NCI-H345 treated with DMSO at 0.1 percent for 48 hours (cell line): ENCODE data around the gene LDLRAD1.
A peak's percentile ranks its signal among the peaks of the same experiment; 100 is the strongest.
"Not testable (repeated sequence)": the region's sequence is repeated elsewhere in the genome, so short reads cannot be mapped to it uniquely, and the experiment has no call there.

Source experiments
- DNase-seq: peaks from one replicate; lab custom pipeline; 2025; ENCODE audit not compliant: unreplicated experiment; lab: John Stamatoyannopoulos, UW

LDLRAD1 gene, protein sequence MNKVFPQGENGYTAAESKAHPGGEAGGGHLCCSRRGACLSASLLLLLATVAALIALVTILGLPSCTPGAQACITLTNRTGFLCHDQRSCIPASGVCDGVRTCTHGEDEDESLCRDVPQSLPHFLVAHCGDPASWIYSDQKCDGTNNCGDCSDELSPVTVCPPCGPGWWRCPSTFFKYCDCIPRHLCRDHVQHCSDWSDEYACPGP

DNA sequence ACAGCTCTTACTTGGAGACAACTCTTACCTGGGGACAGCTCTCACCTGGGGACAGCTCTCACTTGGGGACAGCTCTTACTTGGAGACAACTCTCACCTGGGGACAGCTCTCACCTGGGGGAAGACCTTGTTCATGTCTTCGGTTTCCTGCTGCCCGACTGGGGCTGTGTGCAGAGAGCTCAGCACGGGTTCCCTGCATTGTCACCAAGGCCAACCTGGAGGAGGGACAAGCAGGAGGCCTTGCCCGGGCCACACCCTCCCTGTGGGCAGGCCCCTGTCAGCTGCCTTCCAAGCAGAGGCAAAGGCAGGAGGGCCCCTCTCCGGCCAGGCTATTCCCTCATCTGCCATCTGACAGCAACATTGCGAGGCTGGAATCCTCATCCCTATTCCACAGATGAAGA lies at the start of gene LDLRAD1:
TSS of gene LDLRAD1 (minus strand) at position 208 of the 400 bp plus-strand sequence. CDS start at position 134, 74 bp downstream.
- DNase-seq: no peak

DNA sequence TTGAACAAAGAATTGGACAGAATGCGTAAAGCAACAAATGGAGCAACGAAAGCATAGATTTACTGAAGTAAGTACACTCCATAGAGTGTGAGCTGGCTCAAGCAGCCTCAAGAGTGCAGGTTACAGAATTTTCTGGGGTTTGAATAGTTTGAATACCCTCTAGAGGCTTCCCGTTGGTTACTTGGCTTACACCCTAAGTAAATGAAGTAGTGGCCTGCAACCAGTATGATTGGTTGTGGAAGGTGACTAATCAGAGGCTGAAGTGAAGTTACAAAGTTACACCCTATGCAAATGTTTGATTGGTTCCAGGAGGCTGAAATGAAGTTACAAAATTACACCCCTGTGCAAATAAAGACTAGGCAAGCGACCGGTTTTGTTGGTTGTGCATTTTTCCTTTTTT lies 46.3 kb upstream of the LDLRAD1 start:
- DNase-seq: no peak

DNA sequence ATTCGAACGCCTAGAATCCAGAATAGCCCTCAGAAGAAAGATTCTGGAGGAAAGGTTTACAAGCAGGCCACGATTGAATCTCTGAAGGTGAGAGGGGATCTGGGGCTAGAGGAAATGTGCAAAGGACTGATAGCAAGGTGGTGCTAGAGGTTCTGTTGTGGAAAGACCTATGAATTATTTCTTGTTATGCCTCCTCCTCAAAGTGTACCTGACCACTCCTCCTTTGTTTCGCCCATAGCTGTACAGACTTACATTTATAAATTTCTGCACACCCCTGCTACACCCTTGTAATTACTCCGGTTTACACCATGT lies 36.4 kb upstream of the LDLRAD1 start:
- DNase-seq: no peak

DNA sequence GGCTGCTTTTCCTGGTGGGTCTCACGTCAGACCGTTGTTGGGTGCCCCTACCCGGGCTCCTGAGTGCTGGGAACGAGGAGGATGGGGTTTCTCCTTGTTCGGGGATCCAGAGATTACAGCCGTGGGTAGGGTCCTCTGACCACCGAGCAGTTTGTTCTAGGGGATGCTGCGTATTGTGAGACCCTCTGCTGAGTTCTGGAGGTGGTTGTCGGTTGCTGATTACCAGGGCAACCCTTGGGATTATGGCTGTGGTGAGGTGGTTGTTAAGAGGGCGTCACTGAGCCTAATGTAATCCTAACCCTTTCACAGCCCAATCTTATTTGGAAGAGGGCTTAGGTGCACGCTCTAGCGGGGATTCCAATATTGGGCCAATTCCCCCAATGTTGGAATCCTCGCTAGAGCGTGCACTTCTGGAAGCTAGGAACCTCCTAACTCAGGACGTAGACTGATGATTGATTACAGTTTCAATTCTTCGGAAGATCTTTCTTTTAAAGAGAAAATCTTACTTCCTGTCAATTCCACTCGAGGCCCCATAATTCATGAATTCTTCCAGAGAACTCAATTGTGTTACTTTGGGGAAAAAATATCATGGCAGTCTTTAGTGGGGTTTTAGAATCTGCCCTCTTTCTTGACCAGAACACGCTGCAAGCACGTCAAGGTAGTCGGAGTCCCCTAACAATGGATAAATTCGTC lies 35.9 kb upstream of the LDLRAD1 start:
- no peak for DNase-seq

DNA sequence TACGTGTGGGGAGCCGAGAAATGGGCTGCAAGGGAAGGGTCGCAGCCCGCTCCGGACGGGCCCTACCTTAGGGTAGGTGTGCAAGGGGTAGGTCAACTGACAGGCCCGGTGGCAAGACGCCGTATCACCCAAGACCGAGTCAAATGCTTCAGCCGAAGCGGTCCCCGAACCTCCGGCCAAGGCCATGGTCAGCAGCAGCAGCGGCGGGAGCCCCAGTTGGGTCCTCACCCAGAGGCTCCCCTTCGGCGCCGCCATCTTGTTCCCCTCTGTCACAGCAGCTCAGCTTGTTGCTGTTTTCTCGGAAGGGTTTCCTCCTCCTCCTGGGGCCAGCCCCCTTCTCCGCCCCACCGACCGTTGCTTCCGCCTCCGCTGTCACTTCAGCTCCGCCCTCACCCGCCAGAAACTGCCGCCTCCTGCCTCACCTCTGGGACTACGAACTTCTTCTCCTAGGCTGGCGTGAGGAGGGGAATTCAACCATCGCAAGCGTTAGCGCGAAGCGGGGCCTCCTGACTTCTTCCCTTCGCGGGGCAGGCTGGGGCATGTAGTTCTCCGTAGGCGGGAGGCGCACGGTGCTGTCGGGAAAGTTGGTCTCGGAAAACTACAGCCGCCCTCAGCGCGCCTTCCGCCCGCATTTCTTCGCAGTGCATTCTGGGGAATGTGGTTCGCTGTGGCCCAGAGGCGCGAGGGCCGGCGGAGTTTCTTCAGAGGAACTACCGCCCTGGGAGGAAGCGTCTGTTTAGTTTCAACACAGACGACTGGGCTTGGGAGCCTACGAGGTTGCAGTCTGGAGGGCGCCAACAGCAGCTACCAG lies 35.2 kb upstream of the LDLRAD1 start, which contains the start of the genes TCEANC2 and TMEM59:
TSS of gene TCEANC2 (plus strand) at position 675 of the 811 bp plus-strand sequence. CDS start 815 bp downstream, outside the sequence.
TSS of gene TMEM59 (minus strand) at position 271 of the 811 bp plus-strand sequence. CDS start at position 255, 16 bp downstream.
- DNase-seq: peak; percentile 96

DNA sequence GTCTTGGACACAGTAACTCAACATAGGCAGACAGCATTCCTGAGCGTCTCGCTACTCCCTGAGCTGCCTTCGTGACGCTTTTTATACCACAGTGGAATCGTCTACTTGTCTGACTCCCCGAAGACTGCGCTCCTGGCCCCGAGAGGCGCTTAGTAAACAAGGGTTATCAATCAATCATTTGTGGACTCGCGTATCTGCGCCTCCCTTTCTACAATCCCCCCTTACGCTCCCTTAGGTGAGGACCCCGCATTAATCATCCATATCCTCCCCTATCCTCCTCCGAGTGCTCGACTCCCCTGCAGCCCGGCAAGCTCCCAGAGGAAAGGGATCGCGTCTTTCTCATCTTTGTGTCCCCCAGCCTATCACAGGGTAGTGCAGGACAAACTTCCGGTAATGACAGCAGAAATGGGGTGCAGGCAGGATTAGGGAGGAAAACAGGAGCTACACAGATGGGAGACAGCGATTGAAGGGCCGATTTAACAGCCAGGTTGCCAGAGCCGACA lies 34.5 kb upstream of the LDLRAD1 start:
- DNase-seq: no peak

DNA sequence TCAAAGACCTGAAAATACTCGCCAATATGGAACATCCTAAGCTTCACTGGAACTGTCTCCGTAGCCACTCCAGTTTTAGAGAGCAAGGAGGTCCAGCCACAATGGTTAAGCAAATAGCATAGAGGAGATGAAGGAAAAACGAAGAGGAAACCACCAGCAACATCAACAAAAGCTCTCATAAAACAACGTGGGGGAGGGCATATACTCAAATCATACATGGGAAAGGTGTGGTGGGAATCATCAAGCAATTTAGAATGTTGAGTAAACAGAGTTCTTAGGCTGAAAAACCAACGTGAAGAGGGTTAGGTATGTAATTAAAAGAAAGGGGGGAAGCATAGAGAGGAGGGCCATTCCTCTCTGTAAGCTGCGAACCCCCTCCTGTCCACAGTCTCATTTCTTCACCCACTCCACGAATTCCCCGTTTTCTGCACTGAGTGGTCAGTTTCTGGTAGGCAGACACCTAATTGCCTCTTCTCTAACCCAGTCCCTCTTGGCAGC lies 34.0 kb upstream of the LDLRAD1 start:
- no peak for DNase-seq

DNA sequence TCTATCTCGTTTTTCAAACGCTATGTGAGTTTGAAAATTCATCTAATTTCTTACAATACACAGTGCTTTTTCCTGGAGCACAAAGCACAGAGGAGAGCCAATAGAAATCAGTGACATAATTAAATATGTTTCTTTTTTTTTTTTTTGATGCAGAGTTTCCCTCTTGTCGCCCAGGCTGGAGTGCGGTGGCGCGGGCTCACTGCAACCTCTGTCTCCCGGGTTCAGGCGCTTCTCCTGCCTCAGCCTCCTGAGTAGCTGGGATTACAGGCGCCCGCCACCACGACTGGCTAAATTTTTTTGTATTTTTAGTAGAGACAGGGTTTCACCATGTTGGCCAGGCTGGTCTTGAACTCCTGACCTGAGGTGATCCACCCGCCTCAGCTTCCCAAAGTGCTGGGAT lies 32.4 kb upstream of the LDLRAD1 start:
- not testable (repeated sequence) for DNase-seq

DNA sequence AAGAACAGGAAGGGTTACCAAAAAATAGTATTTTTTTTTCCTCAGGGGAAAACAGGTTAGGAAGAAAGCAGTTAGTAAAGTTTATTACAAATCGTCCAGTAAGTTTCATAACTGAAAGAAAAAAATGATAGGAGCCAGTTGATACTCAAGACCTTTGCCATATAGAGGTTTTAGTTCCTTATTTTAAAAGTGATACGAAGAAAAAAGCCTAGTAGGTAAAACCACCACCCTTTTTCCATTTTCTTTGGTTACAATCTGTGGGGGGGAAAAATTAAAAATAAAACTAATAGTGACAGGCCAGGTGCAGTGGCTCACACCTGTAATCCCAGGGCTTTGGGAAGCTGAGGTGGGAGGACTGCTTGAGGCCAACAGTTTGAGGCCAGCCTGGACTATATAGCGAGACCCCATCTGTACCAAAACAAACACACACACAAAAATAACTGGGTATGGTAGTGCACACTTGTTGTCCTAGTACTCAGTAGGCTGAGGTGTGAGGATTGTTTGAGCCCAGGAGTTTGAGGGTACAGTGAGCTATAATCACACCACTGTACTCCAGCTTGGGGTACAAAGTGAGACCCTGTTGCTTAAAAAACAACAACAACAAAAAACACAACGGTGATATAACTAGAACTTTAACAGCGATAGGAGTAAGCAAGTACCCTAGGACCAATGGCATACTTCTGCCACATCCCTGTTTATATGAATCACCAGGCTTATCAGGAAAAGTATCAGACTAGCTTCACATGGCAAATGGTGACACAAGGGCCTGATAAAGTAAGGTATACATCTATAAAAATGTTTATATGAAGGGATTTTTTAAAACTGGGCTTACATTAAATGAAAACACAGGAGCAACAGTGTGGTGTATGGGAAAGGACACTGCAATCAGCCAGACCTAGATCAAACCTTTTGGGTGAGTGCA lies 29.7 kb upstream of the LDLRAD1 start:
- DNase-seq: no peak

DNA sequence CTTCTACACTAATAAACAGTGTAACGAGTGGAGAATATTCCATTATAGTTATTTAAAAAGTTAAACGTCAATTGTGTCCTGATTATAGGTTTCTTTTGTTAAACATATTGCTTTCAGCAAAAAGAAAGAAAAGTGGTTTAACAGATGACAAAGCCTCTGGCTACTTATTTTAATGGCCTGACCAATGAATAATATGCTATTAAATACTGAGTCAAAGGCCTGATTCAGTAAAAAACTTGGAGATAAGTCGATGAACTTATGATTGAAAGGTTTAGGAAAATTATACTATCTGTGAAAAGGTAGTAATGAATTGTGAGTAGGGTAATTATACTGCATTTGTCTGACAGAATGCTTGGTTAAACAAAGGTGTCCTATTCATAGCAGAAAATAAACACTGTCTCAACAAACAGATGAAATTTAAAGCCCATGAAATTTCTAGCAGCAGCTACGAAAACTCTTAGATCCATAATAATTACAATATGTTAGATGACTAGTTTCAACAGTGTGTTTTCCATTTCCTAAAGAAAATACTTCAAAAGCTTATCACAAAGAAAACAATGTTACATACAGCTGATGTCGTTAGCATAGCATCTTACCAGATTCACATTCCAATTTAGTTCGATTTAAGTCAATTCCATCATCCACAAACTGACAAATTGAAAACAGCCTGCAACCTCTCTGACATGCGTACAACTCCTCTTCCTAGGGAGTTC lies 28.8 kb upstream of the LDLRAD1 start:
- no peak for DNase-seq

DNA sequence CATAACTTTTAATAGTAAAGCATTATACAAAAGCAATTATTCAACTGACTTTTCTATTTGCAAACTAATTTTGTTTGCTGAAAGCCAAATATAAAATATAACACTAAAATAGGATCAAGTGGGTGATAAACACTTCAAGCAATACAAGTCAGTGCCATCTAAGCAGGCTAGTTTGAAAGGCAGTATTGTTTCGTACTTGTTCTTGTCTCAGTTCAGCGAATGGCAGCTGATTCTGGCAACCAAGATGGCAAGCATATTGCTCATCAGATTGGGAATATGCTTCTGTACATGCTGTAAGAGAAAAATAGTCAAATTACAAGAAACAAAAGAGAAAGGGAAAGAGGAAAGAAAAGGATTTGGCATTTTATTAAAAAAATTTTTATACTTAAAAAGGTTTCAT lies 27.5 kb upstream of the LDLRAD1 start:
- no peak for DNase-seq

DNA sequence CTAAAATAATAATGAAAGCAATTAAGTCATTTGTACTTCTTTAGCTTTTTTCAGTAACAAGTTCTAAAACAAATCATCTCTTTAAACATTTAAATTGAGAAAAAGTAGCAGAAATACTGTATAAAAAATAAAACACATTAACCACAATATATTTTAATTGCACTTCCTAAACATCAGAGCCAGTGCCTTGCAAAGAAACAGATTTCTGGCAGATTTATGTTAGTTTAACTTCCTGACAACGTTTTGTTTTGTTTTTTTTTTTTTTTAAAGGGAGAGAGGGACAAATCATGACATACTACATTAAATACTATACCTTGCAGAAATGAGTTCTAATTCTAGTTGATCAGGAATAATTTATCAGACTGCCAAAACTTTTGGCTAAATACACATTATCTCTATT lies 23.8 kb upstream of the LDLRAD1 start:
- no peak for DNase-seq

DNA sequence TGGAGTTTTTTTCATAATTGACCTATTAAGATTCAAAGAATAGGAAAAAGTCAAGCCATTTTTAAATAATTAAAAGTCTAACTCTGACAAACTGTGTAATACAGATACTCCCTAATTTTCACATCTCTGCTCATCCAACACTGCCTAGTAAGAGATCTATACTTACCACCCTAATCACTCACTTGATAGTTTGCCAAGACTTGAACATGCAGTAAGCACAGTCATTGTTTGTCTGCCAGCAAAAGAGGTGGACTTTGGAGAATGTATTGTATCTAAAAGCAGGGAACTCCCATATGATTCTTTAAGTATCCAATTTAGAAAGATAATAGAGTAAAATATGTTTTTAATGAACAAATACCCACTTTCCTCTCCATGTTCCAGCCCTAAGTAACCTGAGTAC lies 19.5 kb upstream of the LDLRAD1 start:
- DNase-seq: no peak

DNA sequence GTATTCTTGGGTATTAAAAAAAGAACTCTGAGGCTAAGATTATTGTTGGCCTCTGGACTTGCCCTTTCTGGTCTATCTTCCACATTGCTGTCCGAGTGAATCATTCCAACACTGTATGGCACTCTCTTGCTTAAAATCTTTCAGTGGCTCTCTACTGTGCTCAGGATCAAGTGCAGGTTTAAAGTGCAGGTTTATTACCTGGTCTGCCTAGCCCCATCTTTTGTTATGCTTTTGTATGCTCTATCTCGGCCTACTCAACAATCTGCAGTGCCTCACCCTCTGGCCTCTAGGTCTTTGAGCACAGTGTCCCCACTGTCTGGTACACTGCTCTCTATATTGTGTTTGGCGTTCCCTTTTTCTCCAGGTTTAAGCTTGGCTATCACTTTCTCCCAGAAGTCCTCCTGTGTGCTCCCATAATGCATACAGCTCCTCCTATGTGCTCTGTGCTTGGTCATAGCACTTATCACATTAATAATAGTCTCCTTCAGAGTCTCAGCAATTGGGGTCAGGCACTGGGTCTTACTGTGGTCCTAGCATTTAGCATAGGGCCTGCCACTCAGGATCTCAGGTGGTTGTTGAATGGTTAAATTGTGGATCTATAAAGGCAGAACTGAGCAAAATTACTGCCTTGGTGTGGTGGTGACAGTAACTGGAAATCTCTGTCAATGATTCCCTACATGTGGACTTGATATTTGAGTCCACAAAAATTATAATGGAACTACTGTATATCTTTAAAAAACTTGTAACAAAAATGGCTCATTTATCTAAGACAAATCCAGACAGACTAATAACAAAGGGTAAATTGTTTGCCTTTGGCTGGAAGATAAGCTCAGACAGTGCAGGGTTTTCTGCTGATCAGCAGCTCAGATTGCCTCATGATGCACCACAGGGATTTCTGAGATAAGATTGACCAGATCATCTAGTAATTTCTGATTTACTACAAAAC lies 10.6 kb upstream of the LDLRAD1 start:
- DNase-seq: no peak

DNA sequence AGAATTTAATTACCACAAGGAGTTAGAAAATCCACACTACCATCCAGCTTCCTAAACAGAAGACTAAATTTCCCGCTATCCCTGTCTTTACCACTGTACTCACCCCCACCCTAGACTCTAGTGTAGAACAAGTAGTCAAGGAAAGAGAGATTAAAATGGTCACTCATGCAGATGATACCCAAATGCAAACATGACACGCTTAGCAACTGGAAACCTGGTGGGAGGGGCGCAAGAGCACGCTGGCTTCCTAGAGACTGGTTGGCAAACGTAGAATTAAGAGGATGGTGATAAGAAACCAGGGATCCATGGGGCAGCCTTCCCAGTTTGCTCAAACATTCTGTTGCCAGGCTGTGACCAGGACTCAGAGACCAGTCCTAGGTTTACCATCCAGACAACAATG lies 9.9 kb upstream of the LDLRAD1 start:
- DNase-seq: no peak

DNA sequence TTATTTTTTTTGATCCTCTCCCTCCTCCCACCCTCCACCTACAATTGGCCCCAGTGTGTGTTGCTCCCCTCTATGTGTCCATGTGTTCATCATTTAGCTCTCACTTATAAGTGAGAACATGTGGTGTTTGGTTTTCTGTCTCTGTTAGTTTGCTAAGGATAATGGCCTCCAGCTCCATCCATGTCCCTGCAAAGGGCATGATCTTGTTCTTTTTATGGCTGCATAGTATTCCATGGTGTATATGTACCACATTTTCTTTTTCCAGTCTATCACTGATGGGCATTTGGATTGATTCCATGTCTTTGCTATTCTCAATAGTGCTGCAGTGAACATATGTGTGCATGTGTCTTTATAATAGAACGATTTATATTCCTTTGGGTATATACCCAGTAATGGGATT lies 6.8 kb upstream of the LDLRAD1 start:
- DNase-seq: not testable (repeated sequence)

DNA sequence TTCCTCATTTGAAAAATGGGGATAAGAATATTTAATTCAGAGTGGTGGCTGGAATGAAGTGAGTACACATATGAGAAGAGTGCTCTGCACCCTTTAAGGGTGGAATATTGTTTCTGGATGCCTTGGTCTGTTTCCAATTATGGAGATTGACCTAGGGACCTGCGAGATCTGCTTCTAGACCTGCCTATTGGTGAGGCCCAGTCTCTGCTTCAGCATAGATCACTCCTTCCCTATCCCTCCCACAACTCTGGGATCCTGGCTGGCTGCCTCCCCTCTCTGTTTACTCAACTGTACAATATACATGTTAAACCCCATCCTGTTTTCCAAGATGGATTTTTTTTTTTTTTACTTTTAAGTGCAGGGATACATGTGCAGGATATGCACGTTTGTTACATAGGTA lies 6.4 kb upstream of the LDLRAD1 start:
- no peak for DNase-seq

DNA sequence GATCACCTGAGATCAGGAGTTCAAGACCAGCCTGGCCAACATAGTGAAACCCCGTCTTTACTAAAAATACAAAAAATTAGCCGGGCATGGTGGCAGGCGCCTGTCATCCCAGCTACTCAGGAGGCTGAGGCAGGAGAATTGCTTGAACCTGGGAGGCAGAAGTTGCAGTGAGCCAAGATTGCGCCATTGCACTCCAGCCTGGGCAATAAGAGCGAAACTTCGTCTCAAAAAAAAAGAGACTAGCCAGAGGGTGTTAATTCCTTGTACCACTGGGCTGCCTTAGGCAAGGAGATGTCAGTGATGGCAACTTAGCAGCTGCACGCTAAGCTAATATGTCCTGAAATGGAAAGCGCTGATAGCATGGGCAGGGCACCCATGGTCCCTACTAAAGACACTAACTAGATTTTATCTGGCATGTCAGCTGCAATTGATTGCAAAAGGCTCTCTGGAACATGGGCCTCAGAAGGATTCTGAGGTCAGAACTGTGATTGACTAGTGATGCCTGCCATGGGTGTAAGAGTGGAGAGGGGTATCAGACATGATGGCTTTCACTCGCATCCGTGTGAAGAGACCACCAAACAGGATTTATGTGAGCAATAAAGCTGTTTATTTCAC lies 1.7 kb upstream of the LDLRAD1 start:
- not testable (repeated sequence) for DNase-seq
